ENCODE data around the gene TMEM9. TPM values are rescaled to one million over a fixed set of nuclear protein-coding genes. Genes with fewer than 3 reads are reported as not detected.

Gene TMEM9
- total RNA-seq, 1 experiment from 2014 or later, result 101 TPM

GRCh38 chr1:201109651-201110050 lies 44.6 kb downstream of the TMEM9 start:
- no peak for DNase-seq (ENCODE audit: low read depth)

GRCh38 chr1:201108614-201109013 lies 45.7 kb downstream of the TMEM9 start:
- DNase-seq (ENCODE audit: low read depth), result no peak

- no peak for DNase-seq (ENCODE audit: low read depth)
These were observed 48.6 kb downstream of the TMEM9 start for GRCh38 chr1:201105688-201106087.

- DNase-seq (ENCODE audit: low read depth), result no peak
These were observed 50.1 kb downstream of the TMEM9 start for GRCh38 chr1:201104141-201104540.

GRCh38 chr1:201103666-201104065 lies 50.6 kb downstream of the TMEM9 start:
- no peak for DNase-seq (ENCODE audit: low read depth)

GRCh38 chr1:201100169-201100930 lies 53.9 kb downstream of the TMEM9 start:
- DNase-seq (ENCODE audit: low read depth), result no peak

- DNase-seq (ENCODE audit: low read depth), result no peak
These were observed 55.1 kb downstream of the TMEM9 start for GRCh38 chr1:201098992-201099677.

- no peak for DNase-seq (ENCODE audit: low read depth)
These were observed 57.1 kb downstream of the TMEM9 start for GRCh38 chr1:201096977-201097856.

- DNase-seq (ENCODE audit: low read depth), result no peak
These were observed 58.2 kb downstream of the TMEM9 start for GRCh38 chr1:201096041-201096461.

GRCh38 chr1:201095581-201095980 lies 58.7 kb downstream of the TMEM9 start:
- DNase-seq (ENCODE audit: low read depth), result no peak

GRCh38 chr1:201094832-201095231 lies 59.4 kb downstream of the TMEM9 start:
- no peak for DNase-seq (ENCODE audit: low read depth)

- no peak for DNase-seq (ENCODE audit: low read depth)
These were observed 60.3 kb downstream of the TMEM9 start for GRCh38 chr1:201093962-201094361.

GRCh38 chr1:201093561-201093960 lies 60.7 kb downstream of the TMEM9 start:
- no peak for DNase-seq (ENCODE audit: low read depth)

- DNase-seq (ENCODE audit: low read depth), result no peak
These were observed 61.5 kb downstream of the TMEM9 start for GRCh38 chr1:201092738-201093137.

- DNase-seq (ENCODE audit: low read depth), result no peak
These were observed 63.0 kb downstream of the TMEM9 start for GRCh38 chr1:201091256-201091655.

GRCh38 chr1:201090541-201090940 lies 63.7 kb downstream of the TMEM9 start:
- DNase-seq (ENCODE audit: low read depth), result no peak

- no peak for DNase-seq (ENCODE audit: low read depth)
These were observed 64.7 kb downstream of the TMEM9 start for GRCh38 chr1:201089596-201089995.

- DNase-seq (ENCODE audit: low read depth), result no peak
These were observed 65.3 kb downstream of the TMEM9 start for GRCh38 chr1:201088901-201089525.

- no peak for DNase-seq (ENCODE audit: low read depth)
These were observed 65.9 kb downstream of the TMEM9 start for GRCh38 chr1:201088395-201088794.

GRCh38 chr1:201085902-201086735 lies 68.2 kb downstream of the TMEM9 start:
- DNase-seq (ENCODE audit: low read depth), result peak; percentile 47

Measured in RPMI7951 (cell line).